ENCODE data around the gene CCDC9.

Gene CCDC9

DNA sequence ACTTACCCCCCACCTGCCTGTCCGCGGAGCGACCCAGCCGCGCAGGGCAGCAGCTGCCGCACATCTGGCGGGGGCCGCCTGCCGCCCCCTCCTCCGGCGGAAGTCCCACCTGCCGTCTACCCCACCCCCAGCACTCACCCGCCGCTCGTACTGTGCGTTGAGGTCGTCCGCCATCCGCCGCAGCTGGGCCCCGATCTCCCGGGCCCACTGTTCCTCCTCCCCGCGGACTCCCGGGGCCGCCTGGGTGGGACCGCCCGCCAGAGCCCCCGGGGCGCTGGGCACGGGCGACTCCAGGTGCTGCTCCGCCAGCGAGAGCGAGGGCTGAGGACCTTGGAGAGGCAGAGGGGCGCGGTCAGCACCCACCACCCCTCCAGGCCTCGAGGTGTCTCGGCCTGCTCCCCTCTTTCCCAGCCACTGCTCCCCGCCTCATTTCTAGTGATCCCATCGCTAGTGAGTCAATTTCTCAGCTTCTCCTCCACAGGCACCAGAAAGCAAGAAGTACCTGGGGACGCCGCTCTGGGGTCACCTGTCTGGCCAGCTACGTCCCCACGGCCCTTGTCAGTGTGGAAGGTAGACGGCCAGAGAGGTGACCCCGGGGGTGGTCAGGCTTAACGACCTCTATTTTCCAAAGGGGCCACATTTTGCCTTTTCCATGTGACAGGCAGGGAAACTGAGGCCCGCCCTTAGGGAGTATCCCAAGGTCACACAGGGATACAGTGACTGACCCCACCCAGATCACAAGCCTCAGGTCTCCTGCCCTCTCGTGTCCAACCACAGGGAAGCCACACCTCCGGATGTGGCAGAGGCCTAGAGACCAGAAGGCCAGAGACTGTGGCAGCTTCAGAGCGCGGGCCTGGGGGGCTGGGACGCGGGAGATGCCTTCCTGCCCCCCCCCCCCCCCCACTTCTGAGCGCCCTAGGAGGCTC, 29.6 kb upstream of the CCDC9 start:
- Histone ChIP-seq H3K27ac (peak overlapping the region; percentile 100), H3K36me3 (ENCODE audit: control insufficient read depth, insufficient read depth, low read length) (no peaks in the 10 kb centered on the region), H3K4me2 (ENCODE audit: low read length) (peak overlapping the region; percentile 86), H3K27me3 (ENCODE audit: control insufficient read depth, insufficient read depth, low read length) (no peaks in the 10 kb centered on the region), H3K9ac (peak overlapping the region; percentile 96), H3K79me2 (no peaks in the 10 kb centered on the region), H3K4me3 (ENCODE audit: low read depth, low read length) (peak overlapping the region; percentile 92), H2AFZ (peak overlapping the region; percentile 58), H3K9me3 (ENCODE audit: control insufficient read depth, low read length) (no peaks in the 10 kb centered on the region), H3K4me1 (peaks cover 15% of the 10 kb centered on the region)
- no peak for TF ChIP-seq CTCF (IDR thresholded peaks at IDR 0.05)

DNA sequence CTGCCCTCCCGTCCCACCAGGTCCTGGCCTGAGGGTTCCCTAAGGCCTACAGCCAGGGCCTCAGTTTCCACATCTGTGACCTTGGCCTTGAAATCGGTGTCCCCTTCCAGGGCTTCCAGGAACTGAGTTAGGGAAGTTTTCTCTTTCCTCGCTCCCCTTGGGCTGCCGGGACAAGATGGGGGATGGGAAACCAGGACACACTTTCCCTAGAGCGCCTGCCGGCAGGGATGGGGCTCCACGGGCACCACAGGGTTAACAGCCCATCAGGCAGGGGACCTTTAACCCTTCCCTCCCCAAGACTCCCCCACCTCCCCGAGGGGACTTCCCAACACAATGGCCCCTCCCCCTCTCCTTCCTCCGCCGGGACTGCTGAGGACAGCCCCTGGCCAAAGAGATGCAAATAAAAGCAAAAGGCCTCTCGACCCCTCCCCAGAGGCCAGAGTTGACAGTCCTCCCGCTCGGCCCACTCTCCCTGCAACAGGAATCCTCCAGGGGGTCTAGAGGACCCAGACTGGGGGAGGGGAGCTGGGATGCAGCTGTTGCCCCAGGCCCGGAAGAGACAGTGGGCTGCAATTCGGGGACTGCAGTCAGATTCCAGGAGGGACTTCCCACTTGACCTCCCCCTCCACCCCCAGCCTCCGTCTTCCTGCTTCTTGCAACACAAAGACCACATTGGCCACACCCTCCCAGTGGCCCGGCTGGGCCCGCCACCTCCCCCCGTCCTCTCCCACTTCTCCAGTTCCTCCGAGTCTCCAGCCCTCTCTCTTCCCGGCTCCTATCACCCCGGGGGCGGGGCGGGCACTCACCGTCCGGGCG, 28.8 kb upstream of the CCDC9 start:
- peak overlapping the region; percentile 100 for H3K27ac ChIP-seq
- TF ChIP-seq CTCF (IDR thresholded peaks at IDR 0.05), result no peak
- no peaks in the 10 kb centered on the region for H3K79me2 ChIP-seq
- peak overlapping the region; percentile 92 for H3K4me3 ChIP-seq (ENCODE audit: low read depth, low read length)
- H3K9me3 ChIP-seq (ENCODE audit: control insufficient read depth, low read length), result no peaks in the 10 kb centered on the region
- peak overlapping the region; percentile 96 for H3K9ac ChIP-seq
- no peaks in the 10 kb centered on the region for H3K27me3 ChIP-seq (ENCODE audit: control insufficient read depth, insufficient read depth, low read length)
- H3K4me1 ChIP-seq, result peaks cover 15% of the 10 kb centered on the region
- no peaks in the 10 kb centered on the region for H3K36me3 ChIP-seq (ENCODE audit: control insufficient read depth, insufficient read depth, low read length)
- H2AFZ ChIP-seq, result peak overlapping the region; percentile 58
- peak overlapping the region; percentile 86 for H3K4me2 ChIP-seq (ENCODE audit: low read length)

GRCh38 chr19:47228168-47228936, 28.0 kb upstream of the CCDC9 start:
- Histone ChIP-seq H3K36me3 (ENCODE audit: control insufficient read depth, insufficient read depth, low read length) (no peaks in the 10 kb centered on the region), H3K9me3 (ENCODE audit: control insufficient read depth, low read length) (no peaks in the 10 kb centered on the region), H3K4me1 (peaks cover 15% of the 10 kb centered on the region), H3K4me2 (ENCODE audit: low read length) (peak overlapping the region; percentile 86), H3K79me2 (no peaks in the 10 kb centered on the region), H3K27ac (peak overlapping the region; percentile 100), H3K4me3 (ENCODE audit: low read depth, low read length) (peak overlapping the region; percentile 92), H2AFZ (peak overlapping the region; percentile 58), H3K27me3 (ENCODE audit: control insufficient read depth, insufficient read depth, low read length) (no peaks in the 10 kb centered on the region), H3K9ac (no peak overlapping the region)
- TF ChIP-seq CTCF (IDR thresholded peaks at IDR 0.05), result no peak

- Histone ChIP-seq H3K4me1 (peaks cover 15% of the 10 kb centered on the region), H2AFZ (no peak overlapping the region)
- no peak for TF ChIP-seq CTCF (IDR thresholded peaks at IDR 0.05)
Measured at GRCh38 chr19:47228937-47229675, 27.2 kb upstream of the CCDC9 start.

More at GRCh38 chr19:47228937-47229675, 27.2 kb upstream of the CCDC9 start:
- no peak overlapping the region for H3K9ac ChIP-seq
- peak overlapping the region; percentile 92 for H3K4me3 ChIP-seq (ENCODE audit: low read depth, low read length)
- no peaks in the 10 kb centered on the region for H3K27me3 ChIP-seq (ENCODE audit: control insufficient read depth, insufficient read depth, low read length)
- H3K79me2 ChIP-seq, result no peaks in the 10 kb centered on the region
- peak overlapping the region; percentile 86 for H3K4me2 ChIP-seq (ENCODE audit: low read length)
- peak overlapping the region; percentile 100 for H3K27ac ChIP-seq
- H3K9me3 ChIP-seq (ENCODE audit: control insufficient read depth, low read length), result no peaks in the 10 kb centered on the region
- H3K36me3 ChIP-seq (ENCODE audit: control insufficient read depth, insufficient read depth, low read length), result no peaks in the 10 kb centered on the region
